HG03442 (cell line): ENCODE measurements around the gene OLFML2B.

Source experiments
- ATAC-seq: cut with Tn5 transposase; IDR thresholded peaks from one replicate; pipeline ENCODE4 v1.9.1; 2021; ENCODE audit warnings: mild to moderate bottlenecking, moderate library complexity; ENCODE audit not compliant: unreplicated experiment

OLFML2B gene

GRCh38 chr1:161948435-161948834 is 75.2 kb downstream of the OLFML2B start:
- no peak for ATAC-seq

- no peak for ATAC-seq
Measured at GRCh38 chr1:161946071-161946987, 77.3 kb downstream of the OLFML2B start.

GRCh38 chr1:161945306-161946060 is 78.2 kb downstream of the OLFML2B start:
- no peak for ATAC-seq

- no peak for ATAC-seq
Measured at GRCh38 chr1:161944381-161944780, 79.3 kb downstream of the OLFML2B start.

GRCh38 chr1:161943737-161944136 is 79.9 kb downstream of the OLFML2B start:
- ATAC-seq = no peak

GRCh38 chr1:161941726-161942436 is 81.8 kb downstream of the OLFML2B start:
- ATAC-seq = no peak

- no peak for ATAC-seq
Measured at GRCh38 chr1:161940866-161941591, 82.6 kb downstream of the OLFML2B start.

GRCh38 chr1:161936786-161937185 is 86.9 kb downstream of the OLFML2B start:
- no peak for ATAC-seq

- no peak for ATAC-seq
Measured at GRCh38 chr1:161935264-161935663, 88.4 kb downstream of the OLFML2B start.

- no peak for ATAC-seq
Measured at GRCh38 chr1:161933592-161934588, 89.8 kb downstream of the OLFML2B start.
